HG03378 (cell line): ENCODE measurements around the gene FAM174C.

ENCODE experiments used
- ATAC-seq: cut with Tn5 transposase; IDR thresholded peaks from one replicate; pipeline ENCODE4 v1.9.1; 2021; ENCODE audit warnings: mild to moderate bottlenecking, moderate library complexity; ENCODE audit not compliant: unreplicated experiment

FAM174C gene

DNA sequence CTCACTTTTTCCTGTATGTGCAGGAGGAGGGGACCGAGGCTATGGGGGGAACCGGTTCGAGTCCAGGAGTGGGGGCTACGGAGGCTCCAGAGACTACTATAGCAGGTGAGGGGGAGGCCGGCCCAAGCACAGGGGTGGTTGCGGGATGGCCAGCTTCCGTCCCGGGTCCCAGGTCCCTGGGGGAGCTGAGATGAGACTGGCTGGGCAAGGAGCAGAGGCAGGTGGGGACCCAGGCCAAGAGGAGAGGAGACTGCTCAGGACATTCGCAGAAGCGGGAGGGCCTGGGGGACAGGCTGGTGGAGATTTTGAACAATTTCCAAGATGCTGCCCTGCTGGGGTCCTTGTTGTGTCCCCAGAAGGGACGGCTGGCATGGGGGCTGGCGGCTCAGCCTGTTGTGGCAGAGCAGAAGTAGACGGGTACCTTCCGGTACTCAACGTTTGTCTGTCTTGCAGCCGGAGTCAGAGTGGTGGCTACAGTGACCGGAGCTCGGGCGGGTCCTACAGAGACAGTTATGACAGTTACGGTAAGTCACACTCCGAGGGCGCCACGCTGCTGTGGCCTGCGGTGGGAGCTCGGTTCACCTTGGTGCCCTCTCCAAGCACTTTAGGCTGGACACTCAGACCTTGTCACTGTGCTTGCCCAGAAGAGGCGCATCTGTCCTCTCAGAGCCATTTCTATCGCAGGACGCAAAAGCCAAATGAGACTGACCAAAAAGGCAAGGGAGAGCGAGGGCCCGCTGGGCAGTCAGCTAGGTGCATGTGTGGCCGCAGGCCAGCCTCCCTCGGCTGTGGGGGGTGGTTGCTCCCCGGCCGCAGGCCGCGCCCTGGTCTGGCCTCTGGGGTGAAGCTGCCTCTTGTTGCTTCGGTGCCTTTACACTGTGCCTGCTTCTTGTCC lies 3.6 kb upstream of the FAM174C start:
- ATAC-seq = no peak

DNA sequence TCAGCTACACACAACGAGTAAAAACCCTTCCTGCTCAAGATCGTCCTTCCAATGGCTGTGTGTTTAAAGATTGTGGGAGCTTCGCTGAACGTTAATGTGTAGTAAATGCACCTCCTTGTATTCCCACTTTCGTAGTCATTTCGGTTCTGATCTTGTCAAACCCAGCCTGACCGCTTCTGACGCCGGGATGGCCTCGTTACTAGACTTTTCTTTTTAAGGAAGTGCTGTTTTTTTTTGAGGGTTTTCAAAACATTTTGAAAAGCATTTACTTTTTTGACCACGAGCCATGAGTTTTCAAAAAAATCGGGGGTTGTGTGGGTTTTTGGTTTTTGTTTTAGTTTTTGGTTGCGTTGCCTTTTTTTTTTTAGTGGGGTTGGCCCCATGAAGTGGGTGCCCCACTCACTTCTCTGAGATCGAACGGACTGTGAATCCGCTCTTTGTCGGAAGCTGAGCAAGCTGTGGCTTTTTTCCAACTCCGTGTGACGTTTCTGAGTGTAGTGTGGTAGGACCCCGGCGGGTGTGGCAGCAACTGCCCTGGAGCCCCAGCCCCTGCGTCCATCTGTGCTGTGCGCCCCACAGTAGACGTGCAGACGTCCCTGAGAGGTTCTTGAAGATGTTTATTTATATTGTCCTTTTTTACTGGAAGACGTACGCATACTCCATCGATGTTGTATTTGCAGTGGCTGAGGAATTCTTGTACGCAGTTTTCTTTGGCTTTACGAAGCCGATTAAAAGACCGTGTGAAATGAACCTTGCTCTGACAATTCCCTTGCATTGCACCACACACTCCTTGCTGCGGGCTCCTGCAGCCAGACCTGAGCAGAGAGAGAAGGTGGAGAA lies 2.7 kb upstream of the FAM174C start:
- no peak for ATAC-seq

DNA sequence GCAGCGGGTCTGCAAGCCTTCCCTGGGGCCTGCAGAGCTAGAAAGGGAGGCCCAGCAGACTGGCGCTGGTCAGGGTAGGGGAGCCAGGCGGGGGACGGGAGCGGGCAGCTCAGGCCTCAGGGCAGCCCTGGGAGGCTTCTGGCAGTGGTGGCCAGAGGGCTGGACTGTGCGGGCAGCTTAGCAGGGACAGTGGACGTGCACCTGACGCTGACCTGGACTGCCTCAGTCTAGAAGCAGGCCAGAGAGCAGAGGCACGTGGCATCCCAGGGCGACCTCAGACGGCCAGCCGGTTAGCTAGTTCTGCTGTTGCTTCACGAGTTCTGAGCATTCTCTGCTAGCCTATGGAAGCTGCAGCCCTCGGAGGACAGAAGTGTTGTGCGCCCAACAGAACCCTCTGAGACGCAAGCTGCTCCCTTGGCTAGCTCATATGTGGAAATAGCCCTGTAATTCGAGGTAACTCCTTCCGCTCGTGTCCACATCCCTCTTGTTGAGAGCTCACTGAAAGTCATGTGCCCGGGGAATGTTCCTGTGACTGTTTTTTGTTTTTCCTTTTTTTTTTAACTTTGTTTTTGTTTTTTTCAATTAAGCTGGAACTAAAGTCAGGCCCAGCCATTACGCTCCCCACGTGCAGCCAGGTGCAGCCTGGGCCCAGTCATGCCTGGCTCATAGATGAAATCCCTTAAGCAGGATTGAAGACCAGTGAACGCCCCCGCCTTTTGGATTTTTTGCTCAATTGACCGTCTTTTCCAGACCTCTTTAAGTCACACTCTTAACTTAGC lies 1.9 kb upstream of the FAM174C start:
- ATAC-seq = no peak

GRCh38 chr19:1274081-1274851 lies 1.1 kb upstream of the FAM174C start:
- ATAC-seq = no peak

GRCh38 chr19:1274852-1275259 lies 474 bp upstream of the FAM174C start:
- ATAC-seq = no peak

GRCh38 chr19:1275976-1276627 lies 772 bp downstream of the FAM174C start:
- peak; percentile 10 for ATAC-seq

- no peak for ATAC-seq
These were observed 1.3 kb downstream of the FAM174C start for GRCh38 chr19:1276628-1277022.

DNA sequence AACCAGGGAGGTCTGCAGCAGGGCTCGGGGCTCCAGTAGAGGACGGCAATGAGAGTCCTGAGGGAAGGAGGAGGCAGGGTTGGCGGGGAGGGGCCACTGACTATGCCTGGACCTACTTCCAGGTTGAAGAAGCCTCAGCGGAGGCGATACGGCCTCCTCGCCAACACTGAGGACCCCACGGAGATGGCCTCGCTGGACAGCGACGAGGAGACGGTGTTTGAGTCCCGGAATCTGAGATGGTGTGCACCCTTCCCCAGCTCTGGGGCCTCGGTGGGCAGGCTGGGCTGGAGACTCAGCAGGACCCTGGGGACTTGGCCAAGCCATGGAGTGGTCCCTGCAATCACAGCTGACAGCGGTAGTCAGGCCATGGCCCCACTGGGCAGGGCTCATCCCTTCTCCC lies 1.7 kb downstream of the FAM174C start:
- no peak for ATAC-seq

GRCh38 chr19:1278074-1278473 lies 2.7 kb downstream of the FAM174C start:
- ATAC-seq = no peak

GRCh38 chr19:1278713-1279660 lies 3.7 kb downstream of the FAM174C start:
- no peak for ATAC-seq

DNA sequence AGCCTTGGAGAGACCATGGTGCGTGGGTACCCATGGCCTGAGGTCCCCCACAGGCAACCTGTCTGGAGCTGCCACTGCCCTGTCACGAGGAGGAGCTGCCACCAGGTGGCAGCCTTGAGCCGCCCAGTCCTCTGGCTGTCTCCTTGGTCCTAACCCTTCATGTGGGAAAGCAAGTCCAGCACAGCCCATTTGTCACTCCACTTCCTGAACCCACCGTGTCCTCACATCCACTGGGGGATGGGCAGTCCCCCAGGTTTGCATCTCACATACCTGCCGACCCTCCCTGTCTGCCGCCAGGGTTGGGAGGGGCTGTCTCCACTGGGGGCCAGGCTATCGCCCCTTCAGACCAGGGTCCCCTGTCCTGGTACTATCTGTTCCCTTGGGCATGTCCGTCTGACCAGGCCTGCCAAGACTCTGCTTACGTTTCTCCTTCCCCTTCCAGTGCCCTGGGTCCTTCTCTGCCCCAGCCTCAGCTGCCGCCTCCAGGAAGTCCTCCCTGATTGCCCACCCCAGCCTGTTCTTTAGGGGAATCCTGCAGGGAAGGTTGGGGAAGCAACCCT lies 4.5 kb downstream of the FAM174C start:
- no peak for ATAC-seq

GRCh38 chr19:1280636-1281568 lies 5.6 kb downstream of the FAM174C start:
- no peak for ATAC-seq

DNA sequence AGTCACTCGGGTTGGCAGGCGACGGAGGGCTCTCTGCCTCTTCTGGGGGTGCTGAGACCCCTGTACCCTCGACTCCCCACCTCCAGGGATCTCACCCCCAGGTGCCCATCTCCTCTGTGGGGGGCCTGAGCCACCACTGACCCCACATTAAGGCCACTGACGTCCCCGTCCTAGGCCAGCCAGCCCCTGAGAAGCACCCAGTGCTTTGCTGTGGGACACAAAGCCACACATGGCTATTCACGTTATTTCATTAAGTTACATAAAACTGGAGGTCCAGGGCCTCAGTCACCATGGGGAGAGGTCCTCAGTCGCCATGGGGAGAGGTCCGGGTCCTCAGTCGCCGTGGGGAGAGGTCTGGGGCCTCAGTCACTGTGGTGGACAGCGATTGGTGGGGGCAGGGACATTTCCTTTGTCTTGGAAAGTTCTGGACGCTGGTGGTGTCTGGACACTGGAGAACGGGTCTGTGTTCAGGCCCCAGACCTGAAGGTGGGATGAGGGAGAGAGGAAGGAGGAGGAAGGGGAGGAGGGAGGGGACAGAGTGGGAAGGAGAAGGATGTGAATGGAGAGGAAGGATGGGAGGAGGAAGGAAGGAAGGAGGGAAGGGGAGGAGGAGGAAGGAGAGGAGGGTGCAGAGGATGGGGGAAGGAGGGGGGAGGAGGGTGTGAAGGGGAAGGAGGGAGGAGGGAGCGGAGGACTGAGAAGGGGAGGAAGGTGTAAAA lies 6.4 kb downstream of the FAM174C start:
- no peak for ATAC-seq

DNA sequence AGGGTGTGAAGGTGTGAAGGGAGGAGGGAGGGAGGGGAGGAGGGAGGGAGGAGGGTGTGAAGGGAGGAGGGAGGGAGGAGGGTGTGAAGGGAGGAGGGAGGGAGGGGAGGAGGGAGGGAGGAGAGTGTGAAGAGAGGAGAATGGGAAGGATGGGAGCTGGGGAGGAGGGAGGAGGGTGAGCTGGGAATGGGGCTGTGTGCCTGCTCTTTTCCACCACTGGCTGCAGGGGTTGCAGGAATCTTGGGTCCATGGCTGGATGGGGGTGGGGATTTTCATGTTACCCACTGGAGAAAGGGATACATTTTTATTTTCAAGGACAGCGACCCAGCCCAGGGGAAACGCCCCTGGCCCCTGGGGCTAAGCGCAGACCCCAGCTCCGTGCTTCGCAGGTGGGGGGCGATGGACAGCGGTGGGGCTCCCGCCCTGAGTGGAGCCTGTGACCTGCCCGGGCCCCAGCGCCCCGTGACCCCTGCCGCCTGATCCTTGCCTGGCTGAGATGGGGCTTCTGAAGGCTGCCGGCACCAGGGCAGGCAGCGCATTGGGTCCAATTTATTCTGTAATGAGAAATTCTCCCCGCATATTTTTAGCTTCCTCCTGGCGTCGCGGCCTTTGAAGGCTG lies 7.4 kb downstream of the FAM174C start:
- ATAC-seq = no peak

- no peak for ATAC-seq
These were observed 8.0 kb downstream of the FAM174C start for GRCh38 chr19:1283207-1283916.

GRCh38 chr19:1283917-1284292 lies 8.6 kb downstream of the FAM174C start:
- ATAC-seq = no peak
